ENCODE data around the gene MAGI2.
"Not testable (repeated sequence)": the region's sequence is repeated elsewhere in the genome, so short reads cannot be mapped to it uniquely, and the experiment has no call there.

The MAGI2 gene

GRCh38 chr7:78261302-78261701, 1192.2 kb downstream of the MAGI2 start:
- no peak for DNase-seq (ENCODE audit: low read depth in 4 of 4, low spot score in 1 of 4)

GRCh38 chr7:78260826-78261225, 1192.6 kb downstream of the MAGI2 start:
- DNase-seq (ENCODE audit: low read depth in 4 of 4, low spot score in 1 of 4), result no peak

GRCh38 chr7:78254726-78255055, 1198.8 kb downstream of the MAGI2 start:
- no peak for DNase-seq (ENCODE audit: low read depth in 4 of 4, low spot score in 1 of 4)

- DNase-seq (ENCODE audit: low read depth in 4 of 4, low spot score in 1 of 4), result no peak
Observed at GRCh38 chr7:78253850-78254725, 1199.4 kb downstream of the MAGI2 start.

- no peak for DNase-seq (ENCODE audit: low read depth in 4 of 4, low spot score in 1 of 4)
Observed at GRCh38 chr7:78248867-78249266, 1204.6 kb downstream of the MAGI2 start.

- DNase-seq (ENCODE audit: low read depth in 4 of 4, low spot score in 1 of 4), result no peak
Observed at GRCh38 chr7:78247910-78248689, 1205.4 kb downstream of the MAGI2 start.

- not testable (repeated sequence) for DNase-seq (ENCODE audit: low read depth in 4 of 4, low spot score in 1 of 4)
Observed at GRCh38 chr7:78240179-78240578, 1213.3 kb downstream of the MAGI2 start.

- DNase-seq (ENCODE audit: low read depth in 4 of 4, low spot score in 1 of 4), result no peak
Observed at GRCh38 chr7:78234634-78235033, 1218.8 kb downstream of the MAGI2 start.

- no peak for DNase-seq (ENCODE audit: low read depth in 4 of 4, low spot score in 1 of 4)
Observed at GRCh38 chr7:78232806-78233205, 1220.7 kb downstream of the MAGI2 start.

GRCh38 chr7:78226059-78226719, 1227.3 kb downstream of the MAGI2 start:
- peak in 1 of 4 experiments; percentile 6 for DNase-seq (ENCODE audit: low read depth in 4 of 4, low spot score in 1 of 4)

- DNase-seq (ENCODE audit: low read depth in 4 of 4, low spot score in 1 of 4), result no peak
Observed at GRCh38 chr7:78225534-78225933, 1227.9 kb downstream of the MAGI2 start.

- DNase-seq (ENCODE audit: low read depth in 4 of 4, low spot score in 1 of 4), result no peak
Observed at GRCh38 chr7:78224923-78225322, 1228.5 kb downstream of the MAGI2 start.

- no peak for DNase-seq (ENCODE audit: low read depth in 4 of 4, low spot score in 1 of 4)
Observed at GRCh38 chr7:78223598-78223997, 1229.9 kb downstream of the MAGI2 start.

GRCh38 chr7:78222001-78222751, 1231.3 kb downstream of the MAGI2 start:
- DNase-seq (ENCODE audit: low read depth in 4 of 4, low spot score in 1 of 4), result no peak

- DNase-seq (ENCODE audit: low read depth in 4 of 4, low spot score in 1 of 4), result no peak
Observed at GRCh38 chr7:78220754-78221153, 1232.7 kb downstream of the MAGI2 start.

- no peak for DNase-seq (ENCODE audit: low read depth in 4 of 4, low spot score in 1 of 4)
Observed at GRCh38 chr7:78218876-78219275, 1234.6 kb downstream of the MAGI2 start.

GRCh38 chr7:78218051-78218450, 1235.4 kb downstream of the MAGI2 start:
- DNase-seq (ENCODE audit: low read depth in 4 of 4, low spot score in 1 of 4), result no peak

- no peak for DNase-seq (ENCODE audit: low read depth in 4 of 4, low spot score in 1 of 4)
Observed at GRCh38 chr7:78215199-78215598, 1238.3 kb downstream of the MAGI2 start.

GRCh38 chr7:78213402-78213801, 1240.1 kb downstream of the MAGI2 start:
- DNase-seq (ENCODE audit: low read depth in 4 of 4, low spot score in 1 of 4), result no peak

- no peak for DNase-seq (ENCODE audit: low read depth in 4 of 4, low spot score in 1 of 4)
Observed at GRCh38 chr7:78212476-78213060, 1240.9 kb downstream of the MAGI2 start.

- no peak for DNase-seq (ENCODE audit: low read depth in 4 of 4, low spot score in 1 of 4)
Observed at GRCh38 chr7:78207269-78207668, 1246.2 kb downstream of the MAGI2 start.
